HUES6 (cell line): ENCODE data around the gene HRAS.

ENCODE experiments used
- H3K27ac ChIP-seq: 2 replicates; pipeline ENCODE4 v1.7.0; 2013; ENCODE audit warnings: low read depth, mild to moderate bottlenecking, low read length, inconsistent platforms
- H3K27me3 ChIP-seq: 2 replicates; pipeline ENCODE4 v1.6.1; 2013; ENCODE audit warnings: low read length; ENCODE audit not compliant: control insufficient read depth, insufficient read depth
- H3K36me3 ChIP-seq: 2 replicates; pipeline ENCODE4 v1.6.1; 2013; ENCODE audit warnings: low read length; ENCODE audit not compliant: control insufficient read depth, insufficient read depth
- H3K4me1 ChIP-seq: 2 replicates; pipeline ENCODE4 v1.6.1; 2013; ENCODE audit warnings: low read length; ENCODE audit not compliant: control insufficient read depth, insufficient read depth
- H3K4me3 ChIP-seq: 2 replicates; pipeline ENCODE4 v1.5.1; 2013; ENCODE audit warnings: low read depth, low read length
- H3K9ac ChIP-seq: one replicate; pipeline ENCODE4 v1.6.1; 2013; ENCODE audit warnings: mild to moderate bottlenecking, low read length
- H3K9me3 ChIP-seq: 2 replicates; pipeline ENCODE4 v1.6.1; 2013; ENCODE audit warnings: low read depth, low read length; ENCODE audit not compliant: control insufficient read depth, insufficient read depth

HRAS gene

GRCh38 chr11:565921-566509 is 30.6 kb upstream of the HRAS start:
- no peak overlapping the region for H3K27ac ChIP-seq
- H3K9me3 ChIP-seq = no peaks in the 10 kb centered on the region
- peaks cover 10% of the 10 kb centered on the region; the same call in 1 of the 2 replicates for H3K36me3 ChIP-seq
- peaks cover 28% of the 10 kb centered on the region for H3K4me1 ChIP-seq
- peak overlapping the region; percentile 22; the same call in 1 of the 2 replicates for H3K4me3 ChIP-seq
- H3K9ac ChIP-seq = peak overlapping the region; percentile 19
- peaks cover 8% of the 10 kb centered on the region; the same call in 1 of the 2 replicates for H3K27me3 ChIP-seq

GRCh38 chr11:563812-564578 is 28.6 kb upstream of the HRAS start:
- Histone ChIP-seq H3K36me3 (peaks cover 10% of the 10 kb centered on the region; the same call in 1 of the 2 replicates), H3K9ac (no peak overlapping the region), H3K9me3 (no peaks in the 10 kb centered on the region), H3K27me3 (peaks cover 10% of the 10 kb centered on the region; the same call in 1 of the 2 replicates), H3K27ac (no peak overlapping the region), H3K4me1 (peaks cover 26% of the 10 kb centered on the region), H3K4me3 (no peak overlapping the region)

GRCh38 chr11:563066-563811 is 27.9 kb upstream of the HRAS start:
- H3K4me1 ChIP-seq = peaks cover 24% of the 10 kb centered on the region
- H3K9me3 ChIP-seq = no peaks in the 10 kb centered on the region
- H3K9ac ChIP-seq = no peak overlapping the region
- peaks cover 17% of the 10 kb centered on the region; the same call in 1 of the 2 replicates for H3K27me3 ChIP-seq
- H3K27ac ChIP-seq = no peak overlapping the region
- no peak overlapping the region for H3K4me3 ChIP-seq
- peaks cover 10% of the 10 kb centered on the region; the same call in 1 of the 2 replicates for H3K36me3 ChIP-seq

- no peaks in the 10 kb centered on the region for H3K9me3 ChIP-seq
- peaks cover 25% of the 10 kb centered on the region for H3K4me1 ChIP-seq
- peaks cover 24% of the 10 kb centered on the region for H3K27me3 ChIP-seq
- no peak overlapping the region for H3K27ac ChIP-seq
- H3K4me3 ChIP-seq = peak overlapping the region; percentile 78
- no peak overlapping the region for H3K9ac ChIP-seq
- H3K36me3 ChIP-seq = peaks cover 10% of the 10 kb centered on the region; the same call in 1 of the 2 replicates
These were observed 26.8 kb upstream of the HRAS start for GRCh38 chr11:562046-562645.

- Histone ChIP-seq H3K27ac (no peak overlapping the region), H3K36me3 (peaks cover 10% of the 10 kb centered on the region; the same call in 1 of the 2 replicates), H3K27me3 (peaks cover 32% of the 10 kb centered on the region), H3K4me3 (peak overlapping the region; percentile 78), H3K4me1 (peaks cover 31% of the 10 kb centered on the region), H3K9ac (peak overlapping the region; percentile 57), H3K9me3 (no peaks in the 10 kb centered on the region)
These were observed 26.0 kb upstream of the HRAS start for GRCh38 chr11:561148-562003.

- H3K27ac ChIP-seq = peak within 1 kb of the TSS; percentile 59; the same call in 1 of the 2 replicates
- peak within 1 kb of the TSS; percentile 60 for H3K9ac ChIP-seq
- peaks cover 40% of the 10 kb centered on the region for H3K27me3 ChIP-seq
- no peaks in the 10 kb centered on the region for H3K9me3 ChIP-seq
- H3K36me3 ChIP-seq = peaks cover 10% of the 10 kb centered on the region; the same call in 1 of the 2 replicates
- peaks cover 22% of the 10 kb centered on the region for H3K4me1 ChIP-seq
- peak within 1 kb of the TSS; percentile 78 for H3K4me3 ChIP-seq
These were observed 25.1 kb upstream of the HRAS start, which contains the start of the genes LMNTD2 and RASSF7 for GRCh38 chr11:560305-561147. Gene LMNTD2 (minus strand): TSS chr11:560738. CDS start chr11:560716, 22 bp downstream. Gene RASSF7 (plus strand): TSS chr11:560970. CDS start chr11:561769, 799 bp downstream.

GRCh38 chr11:559712-560304 is 24.4 kb upstream of the HRAS start:
- Histone ChIP-seq H3K36me3 (peaks cover 10% of the 10 kb centered on the region; the same call in 1 of the 2 replicates), H3K9ac (peak overlapping the region; percentile 60), H3K27ac (peak overlapping the region; percentile 59; the same call in 1 of the 2 replicates), H3K27me3 (peaks cover 44% of the 10 kb centered on the region), H3K4me3 (peak overlapping the region; percentile 70), H3K4me1 (peaks cover 21% of the 10 kb centered on the region), H3K9me3 (no peaks in the 10 kb centered on the region)

GRCh38 chr11:559020-559620 is 23.7 kb upstream of the HRAS start:
- H3K4me3 ChIP-seq = no peak overlapping the region
- peaks cover 44% of the 10 kb centered on the region for H3K27me3 ChIP-seq
- peaks cover 10% of the 10 kb centered on the region; the same call in 1 of the 2 replicates for H3K36me3 ChIP-seq
- H3K4me1 ChIP-seq = peaks cover 21% of the 10 kb centered on the region
- no peaks in the 10 kb centered on the region for H3K9me3 ChIP-seq
- H3K27ac ChIP-seq = no peak overlapping the region
- no peak overlapping the region for H3K9ac ChIP-seq

- peaks cover 21% of the 10 kb centered on the region for H3K4me1 ChIP-seq
- peaks cover 5% of the 10 kb centered on the region; the same call in 1 of the 2 replicates for H3K36me3 ChIP-seq
- no peak overlapping the region for H3K9ac ChIP-seq
These were observed 23.1 kb upstream of the HRAS start for GRCh38 chr11:558503-558902.

More at GRCh38 chr11:558503-558902, 23.1 kb upstream of the HRAS start:
- no peak overlapping the region for H3K27ac ChIP-seq
- H3K4me3 ChIP-seq = no peak overlapping the region
- peaks cover 44% of the 10 kb centered on the region for H3K27me3 ChIP-seq
- no peaks in the 10 kb centered on the region for H3K9me3 ChIP-seq
